AG09319 (cell line): ENCODE results near the gene TMPRSS13.

Experiments used
- DNase-seq: peaks from one replicate; pipeline ENCODE4 v3.0.0-alpha.2; 2010; ENCODE audit warnings: low read depth; ENCODE audit errors: extremely low read depth
- TF ChIP-seq, protein P1 (sequence below): IDR thresholded peaks from 2 replicates; pipeline ENCODE4 v1.5.1; 2011; ENCODE audit warnings: low read depth, mild to moderate bottlenecking, inconsistent platforms, low read length, moderate library complexity

Gene TMPRSS13

DNA sequence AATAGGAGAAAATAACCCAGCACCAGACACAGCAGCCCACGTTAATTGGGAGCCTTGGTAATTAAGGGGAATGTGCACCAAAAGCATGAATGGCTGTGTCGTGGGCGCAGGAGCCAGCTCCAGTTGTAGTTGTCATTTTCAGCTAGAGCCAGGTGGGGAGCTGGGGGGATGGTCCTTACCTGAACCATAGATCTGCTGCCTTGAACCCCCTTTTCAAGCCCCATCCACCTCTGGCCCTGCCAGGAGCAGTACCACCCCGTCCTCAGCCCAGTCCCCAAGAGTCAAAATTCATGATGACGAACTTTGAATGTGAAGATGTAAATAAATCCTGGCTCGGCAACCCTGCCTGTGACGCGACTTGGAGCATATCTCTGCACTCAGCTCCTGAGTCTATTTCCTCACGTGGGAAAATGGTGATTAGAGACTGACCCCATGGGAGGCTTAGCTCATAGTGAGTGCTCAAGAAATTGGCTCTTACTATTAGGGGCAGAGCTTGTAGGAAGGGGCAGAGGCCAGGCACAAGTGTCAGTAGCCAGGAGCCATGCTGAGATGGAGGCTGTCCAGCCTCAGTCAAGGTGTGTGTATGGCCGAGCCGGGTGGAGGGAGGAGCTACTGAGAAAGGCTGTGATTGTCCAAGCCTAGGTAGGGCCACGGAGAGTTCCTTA is 52.0 kb downstream of the TMPRSS13 start:
- no peak for DNase-seq
- TF ChIP-seq, protein P1, sequence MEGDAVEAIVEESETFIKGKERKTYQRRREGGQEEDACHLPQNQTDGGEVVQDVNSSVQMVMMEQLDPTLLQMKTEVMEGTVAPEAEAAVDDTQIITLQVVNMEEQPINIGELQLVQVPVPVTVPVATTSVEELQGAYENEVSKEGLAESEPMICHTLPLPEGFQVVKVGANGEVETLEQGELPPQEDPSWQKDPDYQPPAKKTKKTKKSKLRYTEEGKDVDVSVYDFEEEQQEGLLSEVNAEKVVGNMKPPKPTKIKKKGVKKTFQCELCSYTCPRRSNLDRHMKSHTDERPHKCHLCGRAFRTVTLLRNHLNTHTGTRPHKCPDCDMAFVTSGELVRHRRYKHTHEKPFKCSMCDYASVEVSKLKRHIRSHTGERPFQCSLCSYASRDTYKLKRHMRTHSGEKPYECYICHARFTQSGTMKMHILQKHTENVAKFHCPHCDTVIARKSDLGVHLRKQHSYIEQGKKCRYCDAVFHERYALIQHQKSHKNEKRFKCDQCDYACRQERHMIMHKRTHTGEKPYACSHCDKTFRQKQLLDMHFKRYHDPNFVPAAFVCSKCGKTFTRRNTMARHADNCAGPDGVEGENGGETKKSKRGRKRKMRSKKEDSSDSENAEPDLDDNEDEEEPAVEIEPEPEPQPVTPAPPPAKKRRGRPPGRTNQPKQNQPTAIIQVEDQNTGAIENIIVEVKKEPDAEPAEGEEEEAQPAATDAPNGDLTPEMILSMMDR = no peak

DNA sequence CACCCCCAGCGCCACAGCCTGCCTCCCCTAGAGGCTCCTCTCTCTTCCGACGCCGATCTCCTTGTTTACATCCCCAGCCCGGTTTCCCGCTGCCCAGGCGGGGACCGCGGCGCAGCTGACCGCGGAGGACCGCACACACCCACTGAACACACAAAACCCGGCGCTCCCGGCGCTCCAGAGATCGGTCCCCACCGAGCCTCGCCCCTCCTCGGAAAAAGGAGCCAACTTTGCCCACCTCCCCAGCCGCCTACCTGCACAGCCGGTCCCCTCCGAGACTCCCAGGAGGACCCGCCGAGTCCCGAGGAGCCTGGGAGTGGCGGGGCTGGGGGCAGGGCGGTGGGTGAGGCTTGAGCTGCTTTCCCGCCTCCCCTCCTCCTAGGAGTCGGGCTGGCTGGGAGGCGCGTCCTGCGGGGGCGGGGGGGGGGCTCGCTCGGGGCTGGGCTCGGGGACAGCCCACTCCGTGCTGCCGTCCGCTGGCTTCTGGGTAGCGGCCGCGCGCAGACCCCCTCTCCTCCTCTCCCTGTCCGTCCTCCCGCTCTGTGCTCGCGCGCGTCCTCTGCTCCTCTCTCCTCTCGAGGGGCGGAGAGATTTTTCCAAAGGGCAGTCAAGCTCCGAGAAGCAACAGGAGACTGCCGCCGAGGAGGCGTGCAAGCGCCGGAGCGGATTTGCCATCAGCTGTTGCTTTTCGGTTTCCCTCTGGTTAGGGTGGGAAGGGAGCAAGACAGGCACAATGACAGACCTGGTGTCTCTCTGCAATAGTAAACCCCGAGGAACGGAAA is 52.7 kb downstream of the TMPRSS13 start, which contains the start of gene FXYD6:
Gene FXYD6 (minus strand): TSS at position 318 of the 779 bp plus-strand sequence. CDS start 33,882 bp downstream, outside the sequence.
- DNase-seq = no peak

DNA sequence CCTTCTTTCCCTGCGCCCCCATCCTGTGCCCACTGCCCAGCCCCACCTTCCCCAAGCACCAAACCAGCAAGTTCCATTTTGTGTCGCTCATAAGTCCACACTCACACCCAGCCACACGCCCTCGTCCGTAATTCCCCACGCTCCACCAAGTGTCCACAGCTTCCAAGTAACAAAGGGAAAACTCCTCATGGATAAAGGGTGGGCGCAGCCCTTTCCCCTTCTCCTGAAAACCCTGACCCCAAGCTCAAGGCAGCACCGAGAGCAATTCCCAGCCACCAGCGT is 53.2 kb downstream of the TMPRSS13 start:
- no peak for DNase-seq
- TF ChIP-seq, protein P1 = no peak

More for the DNA sequence above, 52.7 kb downstream of the TMPRSS13 start, which contains the start of gene FXYD6:
- TF ChIP-seq, protein P1 = no peak

DNA sequence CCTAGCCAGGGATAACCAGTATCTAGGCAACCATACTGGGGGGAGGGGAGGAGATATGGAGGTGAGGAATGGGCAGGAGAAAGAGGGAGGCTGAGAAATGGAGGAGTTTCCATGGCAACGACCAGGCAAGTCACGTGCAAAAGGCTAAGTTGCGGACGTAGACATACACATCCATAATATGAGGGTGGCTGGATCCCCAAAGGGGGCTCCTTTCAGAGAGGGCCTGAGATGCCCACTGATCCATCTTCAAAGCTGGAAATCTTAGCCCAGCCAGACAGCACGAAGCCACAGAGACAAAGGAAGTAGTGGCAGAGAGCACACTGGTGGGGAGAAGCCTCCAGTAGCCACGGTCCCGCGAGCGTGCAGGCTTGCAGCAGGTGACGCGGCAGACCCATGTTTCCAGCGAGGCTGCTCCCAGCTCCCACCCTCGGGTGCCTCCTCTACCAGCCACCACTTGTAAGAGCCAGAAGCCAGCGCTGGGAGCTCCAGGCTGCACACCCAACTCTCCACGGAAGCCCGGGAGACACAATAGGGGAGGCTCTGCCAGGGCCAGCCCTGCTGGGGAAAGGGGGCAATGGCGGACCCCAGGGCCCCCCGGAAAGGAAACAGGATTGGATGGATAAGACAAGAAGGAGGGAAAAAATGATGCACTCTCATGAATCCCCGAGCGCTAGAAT is 53.7 kb downstream of the TMPRSS13 start:
- no peak for DNase-seq
- TF ChIP-seq, protein P1 = no peak

DNA sequence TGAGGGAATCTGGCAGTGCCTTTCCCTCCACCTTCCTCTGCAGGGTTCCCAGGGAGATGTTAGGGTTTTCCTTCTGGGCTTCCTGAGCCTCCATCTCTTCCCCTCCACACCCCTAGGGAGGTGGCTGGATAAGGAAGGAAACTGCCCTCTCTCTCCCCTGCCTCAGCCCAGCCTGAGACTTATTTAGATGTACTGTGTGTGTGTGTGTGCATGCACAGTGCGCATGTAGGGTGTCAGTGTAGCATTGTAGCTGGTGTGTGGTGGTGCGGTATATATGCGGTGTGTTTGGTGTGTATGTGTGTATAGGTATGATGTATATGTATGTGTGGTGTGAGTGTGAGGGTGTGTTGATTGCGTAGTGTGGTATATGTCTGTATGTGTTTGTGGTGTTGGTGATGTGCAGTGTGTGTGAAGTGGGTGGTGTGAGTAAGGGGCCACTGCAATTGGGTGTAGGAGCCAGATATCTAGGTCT is 54.3 kb downstream of the TMPRSS13 start:
- DNase-seq = no peak
- TF ChIP-seq, protein P1 = no peak

DNA sequence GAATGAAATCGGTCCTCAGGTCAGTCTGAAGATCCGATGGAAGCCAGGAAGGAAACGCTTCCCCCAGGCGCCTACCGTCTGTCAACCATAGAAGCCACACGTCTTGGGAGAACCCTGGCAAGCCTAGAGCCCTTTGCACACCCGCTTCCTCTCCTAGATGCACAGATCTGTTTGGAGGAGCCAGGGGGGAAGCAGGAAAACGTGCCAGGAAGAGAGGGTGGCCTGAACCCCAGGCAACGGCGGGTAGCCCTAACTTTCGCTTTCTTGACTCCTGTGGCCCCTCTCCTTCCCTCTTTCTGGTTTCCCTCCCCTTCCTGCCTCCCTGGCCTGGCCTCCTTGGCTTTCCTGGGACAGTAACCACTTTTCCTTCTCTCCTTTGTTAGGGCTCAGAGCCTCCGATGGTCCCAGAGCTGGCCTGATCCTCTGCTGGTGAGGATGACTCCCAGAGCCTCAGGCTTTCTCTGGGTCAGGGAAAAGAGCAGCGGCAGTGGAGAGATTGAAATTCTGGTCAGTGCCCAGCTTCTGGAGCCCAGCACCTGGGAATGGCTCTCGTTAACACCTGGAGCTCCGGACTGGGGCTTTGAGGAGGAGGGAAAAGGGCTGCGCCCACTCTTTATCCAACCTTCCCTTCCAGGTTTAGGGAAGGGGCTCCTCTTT is 54.8 kb downstream of the TMPRSS13 start:
- no peak for DNase-seq
- TF ChIP-seq, protein P1 = no peak
